ENCODE data around the gene DDX3X.
"Not testable (repeated sequence)": the region's sequence is repeated elsewhere in the genome, so short reads cannot be mapped to it uniquely, and the experiment has no call there.

DDX3X gene

DNA sequence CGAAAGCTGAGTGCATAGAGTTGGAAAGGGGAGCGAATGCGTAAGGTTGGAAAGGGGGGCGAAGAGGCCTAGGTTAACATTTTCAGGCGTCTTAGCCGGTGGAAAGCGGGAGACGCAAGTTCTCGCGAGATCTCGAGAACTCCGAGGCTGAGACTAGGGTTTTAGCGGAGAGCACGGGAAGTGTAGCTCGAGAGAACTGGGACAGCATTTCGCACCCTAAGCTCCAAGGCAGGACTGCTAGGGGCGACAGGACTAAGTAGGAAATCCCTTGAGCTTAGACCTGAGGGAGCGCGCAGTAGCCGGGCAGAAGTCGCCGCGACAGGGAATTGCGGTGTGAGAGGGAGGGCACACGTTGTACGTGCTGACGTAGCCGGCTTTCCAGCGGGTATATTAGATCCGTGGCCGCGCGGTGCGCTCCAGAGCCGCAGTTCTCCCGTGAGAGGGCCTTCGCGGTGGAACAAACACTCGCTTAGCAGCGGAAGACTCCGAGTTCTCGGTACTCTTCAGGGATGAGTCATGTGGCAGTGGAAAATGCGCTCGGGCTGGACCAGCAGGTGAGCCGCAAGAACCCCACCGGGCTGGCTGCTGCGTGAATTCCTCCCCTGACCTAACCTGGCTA is at the start of gene DDX3X:
DDX3X (plus strand) TSS at position 419 of the 619 bp plus-strand sequence; CDS start at position 510, 91 bp downstream.
- peak; percentile 66 to 88 for DNase-seq (ENCODE audit: low read depth in 2 of 2)

DNA sequence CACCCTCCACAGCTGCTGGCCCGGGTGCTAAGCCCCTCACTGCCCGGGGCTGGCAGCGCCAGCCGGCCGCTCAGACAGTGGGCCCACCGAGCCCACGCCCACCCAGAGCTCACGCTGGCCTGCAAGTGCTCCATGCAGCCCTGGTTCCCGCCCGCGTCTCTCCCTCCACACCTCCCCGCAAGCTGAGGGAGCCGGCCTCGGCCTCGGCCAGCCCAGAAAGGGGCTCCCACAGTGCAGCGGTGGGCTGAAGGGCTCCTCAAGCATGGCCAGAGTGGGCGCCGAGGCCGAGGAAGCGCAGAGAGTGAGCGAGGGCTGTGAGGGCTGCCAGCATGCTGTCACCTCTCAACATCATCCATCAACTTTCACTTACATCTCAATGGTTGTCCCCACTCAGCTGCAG is 48.0 kb upstream of the DDX3X start:
- DNase-seq (ENCODE audit: low read depth in 2 of 2), result not testable (repeated sequence)

DNA sequence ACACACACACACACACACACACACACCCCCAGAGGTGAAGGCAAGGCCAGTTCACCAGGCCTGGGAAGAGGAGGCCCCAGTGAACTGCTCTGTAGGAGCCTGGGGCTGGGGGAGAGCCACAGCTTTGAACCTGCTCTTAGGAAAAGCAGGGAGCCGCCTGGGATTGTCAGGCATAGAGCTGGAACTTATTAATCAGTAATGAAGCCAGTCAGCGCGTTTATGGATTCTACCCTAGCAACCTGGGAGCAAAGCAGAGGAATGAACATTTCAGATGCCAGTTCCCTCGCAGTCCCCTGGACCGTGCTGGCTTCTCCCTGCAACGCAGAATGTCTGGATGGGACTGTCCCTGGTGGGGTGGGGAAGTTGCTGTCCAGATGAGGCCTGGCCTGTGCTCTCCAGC is 45.3 kb upstream of the DDX3X start:
- no peak for DNase-seq (ENCODE audit: low read depth in 2 of 2)

DNA sequence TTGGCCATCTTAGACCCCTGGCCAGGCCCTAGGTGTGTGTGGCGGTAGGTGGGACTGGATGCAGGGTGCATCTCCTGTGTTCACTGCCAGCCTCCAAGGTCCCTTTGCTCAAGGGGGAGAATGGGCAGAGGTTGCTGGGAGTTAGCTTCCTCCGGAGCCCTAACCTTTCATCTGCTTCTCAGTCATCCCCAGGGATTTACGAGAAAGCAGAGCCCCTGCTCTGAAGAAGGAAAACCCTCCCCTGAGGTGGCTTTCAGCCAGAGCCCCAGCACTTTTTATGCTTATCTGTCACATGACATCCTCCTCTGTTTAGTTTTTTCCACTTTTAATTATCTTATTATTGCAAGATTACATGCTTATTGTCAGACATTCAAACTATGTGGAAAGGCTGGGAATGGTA is 44.9 kb upstream of the DDX3X start:
- DNase-seq (ENCODE audit: low read depth in 2 of 2), result no peak

DNA sequence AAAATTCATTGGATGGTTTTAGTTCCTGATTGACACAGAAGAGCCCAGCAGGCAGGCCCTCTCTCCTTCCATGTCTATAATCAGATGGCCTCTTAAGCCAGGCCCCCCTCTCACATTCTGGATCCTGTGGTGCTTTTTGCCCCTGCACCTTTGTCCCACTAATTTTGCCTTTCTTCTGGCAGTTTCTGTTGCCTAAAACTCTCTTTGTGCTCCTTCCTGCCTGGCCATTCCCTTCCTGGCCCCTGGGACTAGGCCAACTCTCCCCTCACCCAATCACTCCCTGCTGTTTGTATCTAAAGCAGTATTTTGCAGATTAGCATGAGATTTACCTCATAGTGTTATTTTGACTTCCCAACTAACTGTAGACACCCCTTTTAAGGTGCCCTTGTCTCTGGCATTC is 42.7 kb upstream of the DDX3X start:
- no peak for DNase-seq (ENCODE audit: low read depth in 2 of 2)

DNA sequence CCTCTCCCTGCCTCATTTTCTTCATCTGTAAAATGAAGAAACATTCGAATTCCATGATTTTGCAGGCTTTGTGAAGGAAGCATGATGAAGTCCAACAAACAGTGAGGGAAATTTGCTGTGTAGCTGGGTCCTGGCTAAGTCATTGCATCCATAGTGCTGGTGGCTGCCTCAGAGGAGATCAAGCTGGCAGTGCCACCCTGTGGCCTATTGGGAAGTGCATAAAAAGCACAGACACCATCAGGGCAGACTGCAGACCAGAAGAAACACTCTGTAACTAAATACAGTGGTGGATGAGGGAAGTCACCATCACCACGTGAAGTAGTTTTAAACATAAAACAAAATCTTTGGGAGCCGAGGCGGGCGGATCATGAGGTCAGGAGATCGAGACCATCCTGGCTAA is 40.7 kb upstream of the DDX3X start:
- DNase-seq (ENCODE audit: low read depth in 2 of 2), result no peak

DNA sequence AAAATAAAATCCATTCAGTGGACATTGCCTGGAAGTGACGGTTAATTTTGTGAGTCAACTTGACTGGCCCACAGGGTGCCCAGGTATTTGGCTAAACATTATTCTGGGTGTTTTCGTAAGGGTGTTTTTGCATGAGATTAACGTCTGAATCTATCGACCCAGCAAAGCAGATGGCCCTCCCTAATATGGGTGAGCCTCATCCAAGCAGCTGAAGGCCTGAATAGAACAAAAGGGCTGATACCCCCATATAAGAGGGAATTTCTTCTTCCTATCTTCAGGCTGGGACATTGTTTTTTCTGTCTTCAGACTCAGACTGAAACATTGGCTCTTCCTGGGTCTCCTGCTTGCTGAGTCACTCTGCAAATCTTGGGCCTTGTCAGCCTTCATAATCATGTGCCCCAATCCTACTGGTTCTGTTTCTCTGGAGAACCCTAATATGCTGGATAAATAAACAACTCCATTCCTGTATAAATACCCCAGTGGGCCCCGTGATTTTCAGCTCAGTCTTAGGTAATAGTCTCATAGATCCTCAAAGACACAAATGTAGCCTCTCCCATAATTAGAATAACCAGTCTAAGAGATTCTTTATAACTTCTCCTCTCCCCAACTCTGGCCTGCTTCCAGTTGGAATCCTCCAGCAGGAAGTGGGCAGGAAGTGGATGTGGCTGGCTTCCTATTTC is 33.1 kb upstream of the DDX3X start:
- no peak for DNase-seq (ENCODE audit: low read depth in 2 of 2)

DNA sequence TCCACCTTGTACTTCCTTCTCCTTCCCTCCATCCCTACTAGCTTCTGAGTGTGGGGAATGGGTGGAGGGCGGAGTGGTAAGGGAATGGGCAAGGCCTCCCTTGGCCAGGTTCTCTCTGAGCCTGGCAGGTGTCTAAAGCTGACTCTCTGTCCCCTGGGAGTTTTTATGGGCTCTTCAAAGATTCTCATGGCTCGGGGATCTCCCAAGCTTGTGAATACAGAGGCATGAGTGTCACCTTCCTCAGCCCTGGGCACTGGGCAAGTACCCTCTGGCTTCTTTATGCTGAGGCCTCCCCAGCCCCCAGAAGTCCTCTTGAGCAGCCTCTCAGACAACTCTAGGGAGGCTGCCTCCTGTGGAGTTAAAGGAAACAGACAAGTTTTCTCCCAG is 32.5 kb upstream of the DDX3X start:
- no peak for DNase-seq (ENCODE audit: low read depth in 2 of 2)

DNA sequence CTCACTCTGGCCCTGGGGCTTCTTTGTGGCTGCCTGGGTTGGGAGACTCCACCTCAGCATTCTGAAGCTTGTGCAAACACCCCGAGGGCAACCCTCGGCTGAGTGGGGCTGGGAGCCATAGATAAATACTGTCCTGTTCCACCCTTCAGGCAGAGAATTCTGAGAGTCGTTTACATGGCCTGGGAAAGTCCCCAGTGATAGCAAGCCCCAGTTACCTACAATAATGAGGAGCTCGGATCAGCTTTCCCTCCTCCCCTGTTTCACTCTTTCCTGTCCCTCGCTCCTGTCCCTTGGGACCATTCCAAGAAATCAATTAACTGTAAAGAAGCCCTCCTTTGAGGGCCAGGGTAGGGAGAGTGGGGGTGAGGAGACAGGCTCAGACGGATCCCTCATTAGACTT is 31.6 kb upstream of the DDX3X start:
- no peak for DNase-seq (ENCODE audit: low read depth in 2 of 2)

DNA sequence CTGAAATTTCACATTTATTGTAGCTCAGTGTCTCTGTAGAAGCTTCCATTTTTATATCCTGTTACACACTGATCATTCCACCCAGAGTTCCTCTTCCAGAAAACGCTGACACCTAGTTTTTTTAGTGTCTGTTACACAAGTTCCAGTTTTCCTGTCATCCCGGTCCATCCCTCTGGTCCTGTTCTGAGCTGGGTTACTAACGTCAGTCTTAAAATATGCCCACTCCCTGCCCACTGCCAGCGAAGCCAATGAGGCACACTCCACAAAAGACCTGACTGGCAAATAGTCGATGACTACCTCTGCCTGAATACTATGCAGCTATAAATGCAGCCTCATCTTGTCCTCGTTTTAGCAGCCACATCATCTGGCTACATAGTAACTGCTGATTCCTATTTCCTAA is 30.9 kb upstream of the DDX3X start:
- no peak for DNase-seq (ENCODE audit: low read depth in 2 of 2)

DNA sequence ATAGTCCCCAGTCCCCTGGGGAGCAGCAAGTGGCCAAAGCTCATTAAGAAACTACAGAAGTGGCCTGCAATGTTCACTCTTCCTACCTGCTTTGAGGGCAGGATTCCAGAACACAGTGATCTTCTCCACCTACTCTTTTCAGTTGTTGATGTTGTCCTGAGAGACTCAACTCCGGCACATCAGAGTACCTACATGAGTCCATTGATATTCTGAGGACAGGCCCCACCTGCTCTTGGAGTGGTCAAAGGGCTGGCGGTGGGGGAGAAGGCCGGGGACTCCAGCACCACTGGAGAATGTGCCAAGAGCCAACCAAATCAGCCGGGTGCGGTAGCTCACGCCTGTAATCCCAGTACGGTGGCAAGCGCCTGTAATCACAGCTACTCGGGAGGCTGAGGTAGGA is 29.8 kb upstream of the DDX3X start:
- DNase-seq (ENCODE audit: low read depth in 2 of 2), result no peak

DNA sequence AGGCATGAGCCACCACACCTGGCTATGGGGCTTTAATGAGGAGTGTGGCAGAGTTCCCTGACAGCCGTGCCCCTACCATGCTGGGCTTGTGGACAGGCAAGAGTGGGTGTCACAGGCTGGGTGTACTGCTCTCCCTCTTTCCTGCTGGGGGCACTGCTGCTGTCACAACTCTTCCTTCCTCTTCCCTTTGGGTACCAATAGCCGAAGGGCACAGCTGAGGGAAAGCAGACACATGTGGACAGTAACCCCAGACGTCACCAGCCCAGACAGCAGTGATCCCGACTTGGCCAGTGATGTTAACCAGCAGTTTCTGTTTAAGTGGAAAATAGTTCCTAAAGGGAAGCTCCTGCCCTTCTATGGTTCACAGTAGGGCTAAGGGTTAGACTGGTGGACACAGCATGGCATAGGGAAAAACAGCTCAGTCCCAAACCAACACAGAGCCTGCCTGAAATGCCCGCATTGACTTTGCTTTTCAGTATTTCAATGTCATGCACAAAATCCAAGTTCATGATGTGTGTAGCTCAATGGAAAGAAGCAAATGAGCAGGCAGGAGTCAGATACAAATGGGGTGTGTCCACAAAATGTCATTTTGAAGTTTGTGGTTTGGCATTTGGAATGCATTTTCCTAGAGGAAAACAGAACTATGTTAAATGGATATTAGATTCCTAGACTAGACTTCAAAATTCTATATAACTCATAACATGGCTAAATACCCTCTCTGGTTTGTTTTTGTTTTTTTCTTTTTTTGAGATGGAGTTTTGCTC is 24.9 kb upstream of the DDX3X start:
- no peak for DNase-seq (ENCODE audit: low read depth in 2 of 2)

DNA sequence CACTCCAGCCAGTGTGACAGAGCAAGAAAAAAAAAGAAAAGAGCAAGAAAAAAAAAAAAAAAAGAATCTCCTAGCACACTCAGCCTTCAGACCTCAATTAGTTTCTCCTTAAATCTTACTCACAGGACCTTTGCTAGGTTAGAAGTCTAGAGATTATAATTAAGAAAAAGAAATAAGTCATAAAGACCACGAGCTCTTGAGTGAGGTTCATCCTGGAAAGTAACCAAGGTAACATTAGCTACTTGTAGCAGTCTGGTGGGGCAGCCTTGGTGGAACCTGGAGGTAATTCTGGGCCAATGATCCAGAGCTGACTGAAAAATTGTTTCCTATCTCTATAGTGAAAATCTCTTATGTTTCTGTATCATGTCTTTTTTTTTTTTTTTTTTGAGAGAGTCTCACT is 21.2 kb upstream of the DDX3X start:
- DNase-seq (ENCODE audit: low read depth in 2 of 2), result no peak

DNA sequence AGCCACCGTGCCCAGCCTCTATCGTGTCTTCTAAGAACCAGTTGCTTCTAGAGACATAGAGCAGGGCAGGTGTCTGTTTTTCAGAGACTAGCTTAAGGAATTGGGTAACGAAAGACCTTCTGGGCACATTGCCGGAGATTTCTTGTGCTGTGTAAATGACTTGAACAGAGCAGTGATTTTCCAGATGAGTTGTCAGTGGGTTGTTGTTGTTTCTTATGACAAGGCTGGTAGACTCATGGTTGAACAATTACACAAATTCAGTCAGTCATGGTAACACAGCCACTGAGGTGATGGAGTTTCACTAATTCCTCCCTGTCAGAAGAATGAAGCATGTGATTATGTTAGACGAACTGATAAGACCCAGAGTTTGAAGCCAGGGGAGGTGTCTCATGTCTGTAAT is 20.5 kb upstream of the DDX3X start:
- DNase-seq (ENCODE audit: low read depth in 2 of 2), result no peak

DNA sequence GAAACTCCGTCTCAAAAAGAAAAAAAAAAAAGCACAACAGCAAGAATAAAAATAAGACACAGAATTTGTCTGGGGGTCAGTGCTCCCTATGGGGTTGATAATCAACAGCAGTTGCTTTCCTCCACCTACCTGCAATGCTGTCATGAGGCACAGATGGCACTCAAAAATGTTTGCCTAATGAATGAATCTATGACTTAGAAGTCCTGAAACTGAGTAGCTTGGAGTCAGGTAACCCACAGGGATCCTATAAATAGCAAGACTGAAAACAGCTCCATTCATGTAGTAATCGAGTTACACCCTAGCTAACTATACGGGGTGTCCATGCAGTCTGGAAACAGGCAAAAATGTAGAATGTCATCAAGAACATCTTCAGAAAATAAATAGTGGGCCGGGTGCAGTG is 19.8 kb upstream of the DDX3X start:
- no peak for DNase-seq (ENCODE audit: low read depth in 2 of 2)

DNA sequence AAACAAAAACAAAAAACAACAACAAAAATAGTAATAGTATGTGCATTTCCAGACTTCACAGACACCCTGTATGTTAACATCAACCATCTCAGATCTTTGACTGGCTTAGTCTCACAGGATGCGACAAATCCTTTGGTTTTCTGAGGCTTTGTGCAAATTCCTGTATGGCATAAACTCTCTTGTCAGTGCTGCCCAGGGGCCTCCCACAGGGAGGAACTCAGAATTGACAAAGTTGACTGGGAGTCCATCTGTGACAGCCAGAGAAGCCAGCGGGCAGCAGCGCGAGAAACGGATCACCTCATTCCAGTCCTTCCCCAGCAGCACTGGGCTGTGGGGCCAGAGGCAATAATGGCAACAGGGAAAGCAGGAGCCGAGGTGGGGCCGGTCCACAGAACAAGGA is 19.1 kb upstream of the DDX3X start:
- no peak for DNase-seq (ENCODE audit: low read depth in 2 of 2)

DNA sequence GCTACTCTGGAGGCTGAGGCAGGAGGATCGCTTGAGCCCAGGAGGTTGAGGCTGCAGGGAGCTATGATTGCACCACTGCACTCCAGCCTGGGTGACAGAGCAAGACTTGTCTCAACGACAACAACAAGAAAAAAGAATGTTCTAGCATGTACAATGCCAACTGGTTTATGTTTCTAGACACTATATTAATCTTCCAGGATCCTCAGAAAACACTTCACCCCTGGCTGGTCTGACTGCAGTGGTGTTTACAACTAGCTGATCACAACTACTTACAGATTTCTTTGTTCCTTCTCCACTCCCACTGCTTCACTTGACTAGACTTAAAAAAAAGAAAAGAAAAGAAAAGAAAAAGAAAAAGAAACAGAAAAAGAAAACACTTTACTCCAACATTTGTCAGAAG is 17.7 kb upstream of the DDX3X start:
- not testable (repeated sequence) for DNase-seq (ENCODE audit: low read depth in 2 of 2)

DNA sequence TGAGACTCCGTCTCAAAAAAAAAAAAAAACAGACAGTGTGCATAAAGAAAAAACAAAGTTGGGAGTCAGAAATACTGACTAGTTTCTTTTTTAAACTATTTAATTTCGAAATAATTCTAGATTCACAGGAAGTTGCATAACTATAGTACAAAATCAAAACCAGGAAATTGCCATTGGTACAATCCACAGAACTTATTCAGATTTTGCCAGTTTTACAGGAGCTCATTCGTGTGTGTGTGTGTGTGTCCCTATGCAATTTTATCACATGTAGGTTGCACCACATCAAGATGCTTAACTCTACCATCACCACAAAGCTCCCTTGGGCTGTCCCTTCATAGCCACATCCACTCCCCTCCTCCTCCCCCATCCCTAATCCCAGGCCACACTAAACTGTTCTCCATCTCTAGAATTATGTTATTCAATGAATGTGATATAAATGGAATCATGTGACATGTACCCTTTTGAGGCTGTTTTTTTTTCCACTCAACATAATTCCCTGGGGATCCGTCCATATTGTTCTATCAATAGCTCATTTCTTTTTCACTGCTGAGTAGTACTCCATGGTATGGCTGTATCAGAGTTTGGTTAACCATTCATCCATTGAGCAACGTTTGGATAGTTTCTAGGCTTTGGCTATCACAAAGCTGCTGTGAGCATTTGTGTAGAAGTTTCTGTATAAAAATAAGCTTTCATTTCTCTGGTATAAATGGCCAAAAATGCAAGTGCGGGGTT is 16.3 kb upstream of the DDX3X start:
- no peak for DNase-seq (ENCODE audit: low read depth in 2 of 2)

DNA sequence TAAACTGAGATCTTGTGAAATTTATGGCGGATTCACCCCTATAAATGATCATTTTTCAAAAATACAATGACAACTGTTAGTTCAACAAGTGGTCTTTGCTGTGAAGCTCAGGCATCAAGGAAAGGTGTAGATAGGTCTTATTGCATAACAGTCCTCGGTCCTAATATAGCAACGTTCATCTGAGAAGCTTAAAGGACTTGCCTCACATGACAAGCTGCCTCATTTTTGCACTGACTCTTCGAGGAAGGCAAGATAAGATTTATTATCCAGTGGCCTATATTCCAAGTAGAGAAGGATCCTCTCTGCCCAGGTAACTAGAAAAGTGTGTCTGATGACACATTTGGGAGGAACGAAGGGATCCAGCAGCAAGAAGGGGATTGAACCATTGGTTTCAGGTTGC is 13.6 kb upstream of the DDX3X start:
- DNase-seq (ENCODE audit: low read depth in 2 of 2), result no peak

DNA sequence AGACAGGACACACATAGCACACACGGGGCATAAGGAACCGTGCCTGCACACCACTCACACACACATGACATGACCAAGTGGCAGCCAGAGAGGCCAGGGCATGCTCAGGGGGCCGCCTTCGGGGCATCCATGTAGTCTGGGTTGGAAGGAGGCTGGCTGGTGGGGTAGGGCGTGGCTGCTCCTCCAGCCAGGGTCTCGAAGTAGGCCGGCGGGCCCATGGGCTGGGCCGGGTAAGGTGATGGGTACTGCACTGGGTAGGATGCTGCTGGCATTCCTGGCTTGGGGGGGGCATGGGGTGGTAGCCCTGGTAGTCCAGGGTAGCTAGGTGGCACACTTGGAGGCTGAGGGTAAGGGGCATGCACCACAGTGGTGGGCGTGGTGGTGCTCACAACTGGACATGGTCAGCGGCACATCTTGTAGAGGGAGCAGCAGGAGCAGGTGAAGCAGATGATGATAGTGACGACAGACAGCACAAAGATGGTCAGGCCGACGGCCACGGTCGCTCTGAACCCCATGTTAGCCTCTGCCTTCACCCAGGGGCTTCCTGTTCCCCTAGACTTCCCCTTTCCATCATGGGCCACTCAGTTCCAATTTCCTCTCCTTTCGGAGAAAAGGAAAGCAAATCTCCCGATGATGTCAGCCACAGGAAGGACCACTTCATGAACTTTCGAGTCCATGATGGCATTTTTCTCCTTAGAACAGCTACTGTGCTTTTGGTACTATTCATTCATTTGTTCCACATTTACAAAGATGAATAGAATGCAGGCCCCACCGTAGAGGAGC is 10.9 kb upstream of the DDX3X start:
- DNase-seq (ENCODE audit: low read depth in 2 of 2), result no peak

DNA sequence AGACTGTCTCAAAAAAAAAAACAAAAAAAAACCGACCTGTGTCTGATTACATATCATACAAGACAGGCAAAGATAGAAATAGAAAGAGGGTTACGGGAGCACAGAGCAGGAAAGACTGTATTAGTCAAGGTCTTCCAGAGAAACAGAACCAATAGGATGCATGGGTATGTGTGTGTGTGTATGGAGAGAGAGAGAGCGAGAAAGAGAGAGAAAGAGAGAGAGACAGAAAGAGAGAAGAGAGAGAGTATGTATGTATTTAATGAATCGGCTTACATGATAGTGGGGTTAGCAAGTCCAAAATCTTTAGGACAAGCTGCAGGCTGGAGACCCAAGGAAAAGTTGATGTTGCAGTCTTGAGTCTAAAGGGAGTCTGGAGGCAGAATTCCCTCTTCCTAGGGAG is 7.5 kb upstream of the DDX3X start:
- DNase-seq (ENCODE audit: low read depth in 2 of 2), result no peak

DNA sequence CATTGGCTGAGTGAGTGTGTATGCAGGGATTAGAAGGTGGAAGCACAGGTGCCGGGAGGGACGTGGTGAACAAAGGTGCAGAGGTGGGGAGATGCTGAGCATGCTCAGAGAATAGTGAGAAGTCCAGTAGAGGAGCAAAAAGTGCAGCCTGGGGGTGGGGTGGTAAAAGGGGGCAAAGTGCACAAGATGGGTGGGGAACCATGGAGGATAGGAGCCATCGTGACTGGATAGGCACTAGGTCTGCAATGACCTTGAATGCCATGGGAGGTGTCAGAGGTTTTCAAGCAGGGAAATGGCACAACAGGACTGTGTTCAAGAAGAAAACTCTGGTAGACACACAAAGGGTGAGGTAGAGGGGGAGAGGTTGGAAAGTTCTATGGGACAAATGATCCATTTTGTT is 6.6 kb upstream of the DDX3X start:
- DNase-seq (ENCODE audit: low read depth in 2 of 2), result no peak

All from activated CD4-positive, alpha-beta T cell treated with anti-CD3 and anti-CD28 coated beads for 24 hours (primary cell).